ENCODE measurements around the gene BMP5. TPM values are rescaled to one million over a fixed set of nuclear protein-coding genes. Genes with fewer than 3 reads are reported as not detected.

The BMP5 gene
- total and polyA plus RNA-seq, 9 of the 15 experiments (the other 6 are each of a cell fraction or from before 2014, with no cell fraction given), result not detected

GRCh38 chr6:55897346-55897745 is 22.0 kb upstream of the BMP5 start:
- POLR2A ChIA-PET, result no interaction called here

More at GRCh38 chr6:55897346-55897745, 22.0 kb upstream of the BMP5 start:
- no peak overlapping the region for H3K4me2 ChIP-seq (ENCODE audit: insufficient read depth, low read length)
- no peak overlapping the region for H3K27ac ChIP-seq (ENCODE audit: extremely low read depth, low read depth, low read length)
- no peak overlapping the region for H2AFZ ChIP-seq (ENCODE audit: low read depth, low read length)
- H3K4me1 ChIP-seq (replicated peaks in 1 of 2; ENCODE audit: control insufficient read depth in 2 of 2, insufficient read depth in 2 of 2, low read length in 2 of 2), result no peaks in the 10 kb centered on the region
- no TSS peak for BruUV-seq (replicated peaks)
- no peaks in the 10 kb centered on the region for H3K79me2 ChIP-seq (ENCODE audit: control insufficient read depth, insufficient read depth, low read length)
- H3K36me3 ChIP-seq (ENCODE audit: control insufficient read depth, insufficient read depth, low read length), result no peaks in the 10 kb centered on the region
- WGBS (ENCODE audit: insufficient coverage, low coverage, missing lambda C conversion rate), result 0% methylated on average over 2 of the region's 2 CpGs
- DNase-seq (ENCODE audit: extremely low read depth in 1 of 4, low spot score in 3 of 4) (no peak), FAIRE-seq (no peak), ATAC-seq (no peak)
- CTCF ChIA-PET (ENCODE audit: low intra/inter-chr PET ratio), result no interaction called here
- in situ Hi-C loops (cut with MboI) (loop anchor here (25.0 kb wide), 1 partner anchor 690 kb away; no protein-coding TSS in a partner anchor), intact Hi-C loops (cut with micrococcal nuclease) (no loop called here)
- H4K20me1 ChIP-seq (replicated peaks; ENCODE audit: control insufficient read depth, insufficient read depth, low read length), result no peaks in the 10 kb centered on the region
- no peak overlapping the region for H3K9ac ChIP-seq (ENCODE audit: insufficient read depth in 1 of 2, low read depth in 2 of 2, low read length in 2 of 2)
- no peaks in the 10 kb centered on the region for H3K9me3 ChIP-seq (replicated peaks; ENCODE audit: control insufficient read depth, insufficient read depth, low read depth, low read length)
- no peak overlapping the region for H3K4me3 ChIP-seq
- TF ChIP-seq GATAD2B (IDR thresholded peaks at IDR 0.05; ENCODE audit: borderline replicate concordance) (no peak), ZNF778 (CRISPR knock-in tag; IDR thresholded peaks at IDR 0.05) (no peak), ZNF76 (CRISPR knock-in tag; IDR thresholded peaks at IDR 0.05; ENCODE audit: borderline replicate concordance) (no peak), PHF8 (IDR thresholded peaks at IDR 0.05; ENCODE audit: borderline replicate concordance, low read length) (no peak), ZNF584 (CRISPR knock-in tag; IDR thresholded peaks at IDR 0.05; ENCODE audit: low read depth) (no peak), ZNF146 (CRISPR knock-in tag; IDR thresholded peaks at IDR 0.05; ENCODE audit: unreplicated experiment) (no peak), CHD1 (IDR thresholded peaks at IDR 0.05; ENCODE audit: low read length) (no peak), XRCC3 (IDR thresholded peaks at IDR 0.05) (no peak), PYGO2 (tag; IDR thresholded peaks at IDR 0.05) (no peak), SMARCE1 (IDR thresholded peaks at IDR 0.05) (no peak), ZNF445 (CRISPR knock-in tag; IDR thresholded peaks at IDR 0.05; ENCODE audit: low read depth) (no peak), BRCA1 (IDR thresholded peaks at IDR 0.05) (no peak), BRCA1 (CRISPR knock-in tag; IDR thresholded peaks at IDR 0.05) (no peak), JUND (IDR thresholded peaks at IDR 0.05; ENCODE audit: borderline replicate concordance, low read depth, low read length) (no peak), JUND (tag; IDR thresholded peaks at IDR 0.05; ENCODE audit: borderline replicate concordance, low read depth, low read length) (no peak)
- TF ChIP-seq, protein P1, sequence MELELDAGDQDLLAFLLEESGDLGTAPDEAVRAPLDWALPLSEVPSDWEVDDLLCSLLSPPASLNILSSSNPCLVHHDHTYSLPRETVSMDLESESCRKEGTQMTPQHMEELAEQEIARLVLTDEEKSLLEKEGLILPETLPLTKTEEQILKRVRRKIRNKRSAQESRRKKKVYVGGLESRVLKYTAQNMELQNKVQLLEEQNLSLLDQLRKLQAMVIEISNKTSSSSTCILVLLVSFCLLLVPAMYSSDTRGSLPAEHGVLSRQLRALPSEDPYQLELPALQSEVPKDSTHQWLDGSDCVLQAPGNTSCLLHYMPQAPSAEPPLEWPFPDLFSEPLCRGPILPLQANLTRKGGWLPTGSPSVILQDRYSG (tag; conservative IDR thresholded peaks at IDR 0.05; ENCODE audit: low read depth), result no peak
- no peaks in the 10 kb centered on the region for H3K9me1 ChIP-seq (ENCODE audit: control insufficient read depth, insufficient read depth, low read length)
- no peaks in the 10 kb centered on the region for H3K27me3 ChIP-seq (ENCODE audit: control insufficient read depth in 2 of 2, insufficient read depth in 2 of 2, low read length in 2 of 2)

Measured in K562 (cell line).